Medulla oblongata (tissue), 1 donor: Measurements from ENCODE around the gene TRIM14.
A peak's percentile ranks its signal among the peaks of the same experiment; 100 is the strongest.
"Not testable (repeated sequence)": the region's sequence is repeated elsewhere in the genome, so short reads cannot be mapped to it uniquely, and the experiment has no call there.

Experiments
- DNase-seq: peaks from one replicate; pipeline ENCODE4 v3.0.0-alpha.2; 2015; ENCODE audit errors: extremely low spot score

TRIM14 gene

DNA sequence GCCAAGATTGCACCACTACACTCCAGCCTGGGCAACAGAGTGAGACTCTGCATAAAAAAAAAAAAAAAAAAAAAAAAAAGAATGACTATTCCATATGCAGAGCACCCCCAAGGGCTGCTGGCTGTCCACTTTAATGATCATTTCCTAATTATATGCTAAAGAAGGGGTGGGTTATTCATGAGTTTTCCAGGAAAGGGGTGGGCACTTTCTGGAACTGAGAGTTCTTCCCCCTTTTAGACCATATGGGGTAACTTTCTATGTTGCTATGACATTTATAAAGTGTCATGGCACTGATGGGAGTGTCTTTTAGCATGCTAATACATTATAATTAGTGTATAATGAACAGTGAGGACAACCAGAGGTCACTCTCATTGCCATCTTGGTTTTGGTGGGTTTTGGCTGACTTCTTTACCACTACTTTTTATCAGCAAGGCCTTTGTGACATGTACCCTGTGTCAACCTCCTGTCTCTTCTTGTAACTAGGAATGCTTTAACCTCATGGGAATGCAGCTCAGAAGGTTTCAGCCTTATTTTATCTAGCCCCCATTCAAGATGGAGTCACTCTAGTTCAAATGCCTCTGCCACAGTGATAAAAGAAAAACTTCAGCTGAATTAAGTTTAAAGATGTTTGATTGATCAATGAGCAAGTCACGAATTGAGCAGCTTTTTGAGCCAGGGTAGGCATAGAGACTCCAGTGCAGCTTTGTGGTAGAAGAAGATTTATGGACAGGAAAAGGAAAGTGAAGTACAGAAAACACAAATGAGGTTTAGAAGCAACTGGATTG lies 69.5 kb downstream of the TRIM14 start:
- DNase-seq = no peak

DNA sequence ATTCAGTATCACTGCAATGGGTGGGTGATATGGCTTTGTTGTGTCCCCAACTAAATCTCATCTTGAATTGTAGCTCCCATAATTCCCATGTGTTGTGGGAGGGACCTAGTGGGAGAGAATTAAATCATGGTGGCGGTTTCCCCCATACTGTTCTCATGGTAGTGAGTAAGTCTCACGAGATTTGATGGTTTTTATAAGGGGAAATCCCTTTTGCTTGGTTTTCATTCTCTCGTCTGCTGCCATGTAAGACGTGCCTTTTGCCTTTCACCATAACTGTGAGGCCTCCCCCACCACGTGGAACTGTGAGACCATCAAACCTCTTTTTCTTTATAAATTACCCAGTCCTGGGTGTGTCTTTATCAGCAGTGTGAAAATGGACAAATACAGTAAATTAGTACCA lies 72.0 kb downstream of the TRIM14 start:
- no peak for DNase-seq

DNA sequence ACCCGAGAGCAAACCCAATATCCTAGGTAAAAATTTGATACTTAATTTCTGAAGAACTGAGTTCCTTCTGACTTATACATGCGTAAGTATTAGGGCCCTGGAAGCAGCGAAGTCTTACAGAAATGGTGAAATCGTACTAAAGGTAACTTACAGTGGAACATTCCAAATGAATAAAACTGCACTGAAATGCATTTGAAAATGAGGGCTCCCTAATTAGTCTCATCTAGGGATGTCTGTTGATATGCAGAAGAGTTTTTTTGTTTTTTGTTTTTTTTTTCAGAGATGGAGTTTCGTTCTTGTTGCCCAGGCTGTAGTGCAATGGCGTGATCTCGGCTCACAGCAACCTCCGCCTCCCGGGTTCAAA lies 72.9 kb downstream of the TRIM14 start:
- DNase-seq = no peak

DNA sequence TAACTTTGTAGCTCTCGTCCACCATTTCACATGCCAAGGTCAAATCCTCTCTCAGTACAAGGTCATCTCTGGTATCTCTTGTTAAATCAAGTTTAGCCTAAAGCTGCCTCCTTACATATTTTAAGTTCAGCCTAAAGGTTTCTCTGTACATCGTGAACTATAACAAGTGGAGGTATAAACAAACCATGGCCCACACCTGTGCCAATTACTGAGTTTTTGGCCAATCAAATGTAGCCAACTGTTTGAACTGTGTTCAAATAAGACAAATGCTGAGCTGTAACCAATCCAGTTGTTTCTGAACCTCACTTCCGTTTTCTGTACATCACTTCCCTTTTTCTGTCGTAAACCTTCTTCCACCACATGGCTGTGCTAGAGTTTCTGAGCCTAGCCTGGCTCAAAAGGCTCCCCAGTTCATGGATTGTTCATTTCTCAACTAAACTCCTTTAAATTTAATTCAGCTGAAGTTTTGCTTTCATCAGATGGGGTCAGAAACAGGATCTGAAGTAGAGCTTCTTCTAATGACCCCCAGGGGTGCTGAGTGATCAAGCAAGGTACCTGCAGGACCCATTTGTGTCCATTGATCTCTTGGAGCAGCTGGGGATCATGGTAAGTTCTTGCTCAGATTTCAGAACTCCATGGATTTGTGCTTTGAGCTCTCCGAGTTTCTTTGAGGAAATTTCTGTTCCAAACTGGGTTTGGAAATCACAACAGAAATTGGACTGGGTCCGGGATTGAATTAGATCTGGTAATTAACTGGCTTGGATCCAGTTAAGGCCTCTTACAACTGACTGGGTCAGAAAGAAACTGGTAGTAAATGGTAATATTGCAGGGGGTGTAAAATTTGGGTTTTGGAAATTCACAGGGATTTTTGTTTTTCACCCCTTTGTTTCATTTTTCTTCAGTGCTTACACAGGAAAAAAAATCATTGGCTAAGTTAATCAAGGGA lies 73.5 kb downstream of the TRIM14 start:
- DNase-seq = peak; percentile 60

DNA sequence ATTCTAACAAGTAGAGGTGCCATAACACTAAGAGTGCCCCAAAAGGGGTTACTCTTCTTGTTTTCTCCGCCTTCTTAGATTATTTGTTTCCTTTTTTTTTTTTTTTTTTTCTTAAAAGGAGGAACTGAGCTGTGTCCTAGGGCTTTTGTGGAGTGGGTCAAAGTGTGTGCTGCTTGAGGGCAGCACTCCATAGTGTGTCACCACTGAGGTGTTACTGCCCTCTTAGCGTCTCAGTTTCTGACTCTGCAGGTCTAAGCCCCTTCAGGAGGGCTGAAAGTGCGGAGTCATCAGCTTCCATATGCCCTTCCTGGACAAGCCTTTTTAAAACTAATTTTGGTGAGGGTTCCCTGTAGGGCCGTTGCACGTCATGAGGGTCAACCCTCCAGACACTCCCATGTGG lies 75.1 kb downstream of the TRIM14 start:
- DNase-seq = no peak

DNA sequence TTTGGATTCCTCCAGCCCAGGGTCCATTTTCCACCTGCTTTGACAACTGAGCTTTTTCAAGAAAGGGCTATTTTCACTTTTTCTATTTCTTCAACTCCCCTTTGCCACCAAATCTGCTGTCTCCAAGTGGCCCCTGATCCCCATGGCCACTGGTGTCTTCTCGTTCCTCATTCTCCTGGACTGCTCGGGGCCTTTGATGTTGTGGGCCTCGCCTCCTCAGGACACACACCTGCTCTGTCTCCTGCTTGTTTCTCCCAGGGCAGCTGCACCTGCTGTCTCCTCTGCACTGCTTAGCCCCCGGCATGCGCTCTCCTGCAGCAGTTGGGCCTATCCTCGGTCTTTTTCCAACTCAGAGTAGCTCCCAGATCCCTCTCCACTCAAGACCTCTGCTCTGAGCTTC lies 78.8 kb downstream of the TRIM14 start:
- no peak for DNase-seq

DNA sequence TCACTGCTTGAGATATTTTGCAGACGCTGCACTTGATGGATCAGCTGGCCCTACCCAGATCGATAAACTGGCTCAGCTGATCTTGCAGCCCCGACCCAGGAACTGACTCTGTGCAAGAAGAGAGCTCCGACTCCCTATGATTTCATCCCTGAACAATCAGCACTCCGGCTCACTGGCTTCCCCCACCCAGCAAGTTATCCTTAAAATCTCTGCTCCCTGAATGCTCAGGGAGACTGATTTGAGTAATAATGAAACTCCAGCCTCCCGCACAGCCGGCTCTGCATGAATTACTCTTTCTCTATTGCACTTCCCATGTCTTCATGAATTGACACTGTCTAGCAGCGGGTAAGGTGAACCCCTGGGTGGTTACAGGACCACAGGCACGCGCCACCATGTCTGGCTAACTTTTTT lies 79.4 kb downstream of the TRIM14 start:
- no peak for DNase-seq

DNA sequence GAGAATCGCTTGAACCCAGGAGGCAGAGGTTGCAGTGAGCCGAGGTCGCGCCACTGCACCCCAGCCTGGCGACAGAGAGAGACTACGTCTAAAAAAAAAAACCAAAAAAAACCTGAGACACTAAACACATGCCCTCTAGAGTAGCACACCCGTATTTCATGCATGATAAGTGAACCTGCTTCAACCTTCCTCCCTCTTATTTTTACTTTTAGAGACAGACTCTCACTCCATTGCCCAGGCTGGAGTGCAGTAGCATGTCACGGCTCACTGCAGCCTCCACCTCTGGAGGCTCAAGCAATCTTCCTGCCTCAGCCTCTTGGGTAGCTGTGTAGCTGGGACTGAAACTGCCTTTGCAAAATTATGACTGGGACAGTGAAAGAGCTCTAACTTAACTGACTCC lies 80.1 kb downstream of the TRIM14 start:
- no peak for DNase-seq

DNA sequence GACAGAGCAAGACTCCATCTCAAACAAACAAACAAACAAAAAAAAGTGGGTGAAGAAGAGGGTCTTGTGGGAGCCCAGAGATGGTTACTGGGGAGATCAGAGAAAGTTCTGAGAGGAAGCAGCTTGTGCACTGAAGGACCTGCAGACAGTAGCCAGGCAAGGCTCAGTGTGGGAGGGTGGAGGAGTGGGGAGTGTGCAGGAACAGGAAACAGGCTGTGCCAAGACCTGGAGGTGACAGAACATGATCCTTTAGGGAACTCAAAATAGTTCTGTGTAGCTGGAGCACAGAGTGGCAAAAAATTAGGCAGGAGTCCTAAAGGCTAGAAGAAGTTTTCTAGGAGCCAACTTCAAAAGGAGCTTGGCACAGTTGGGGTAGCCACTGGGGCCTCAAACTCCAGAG lies 81.7 kb downstream of the TRIM14 start:
- no peak for DNase-seq

DNA sequence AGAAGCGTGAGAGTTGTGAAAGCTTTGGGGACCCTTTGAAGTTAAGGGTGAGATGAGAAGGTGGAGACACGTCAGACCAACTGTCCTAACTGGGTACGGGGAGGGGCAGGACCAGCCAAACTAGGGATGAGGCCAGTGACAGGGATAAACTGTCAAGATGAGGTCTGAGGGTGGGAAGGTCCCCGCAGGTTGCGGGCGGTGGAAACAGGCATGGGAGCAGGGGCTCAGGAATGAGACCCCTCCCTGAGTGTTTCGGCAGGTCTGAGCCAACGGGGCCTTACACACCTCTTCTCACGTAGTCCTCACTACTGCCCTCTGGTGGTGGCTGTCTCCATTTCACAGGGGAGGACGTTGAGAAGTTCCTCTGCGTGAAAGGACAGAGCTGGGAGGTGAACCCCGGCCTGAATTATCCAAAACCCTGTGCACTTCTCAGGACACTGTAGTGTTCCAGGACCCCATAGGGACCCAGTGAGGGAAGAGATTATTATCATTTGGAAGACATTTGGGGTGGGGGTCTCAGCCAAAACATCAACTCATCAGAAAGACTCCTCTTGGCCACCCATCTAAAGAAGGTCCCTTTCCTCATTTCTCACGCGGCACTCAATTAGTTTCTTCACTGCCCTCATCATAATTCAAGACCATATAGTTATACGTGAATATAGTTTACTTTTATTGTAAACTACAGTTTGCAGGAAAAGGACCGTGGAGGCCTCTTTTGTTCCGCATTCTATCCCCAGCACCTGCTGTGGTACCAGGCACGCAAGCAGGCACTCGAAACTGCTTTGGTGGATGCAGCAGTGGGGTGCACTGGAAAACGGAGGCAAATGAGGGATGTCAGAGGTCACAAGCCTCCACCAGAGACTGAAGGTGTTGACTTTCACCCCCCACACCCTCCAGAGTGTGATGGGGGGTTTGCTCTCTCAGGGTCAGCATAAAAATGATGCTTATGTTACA lies 84.2 kb downstream of the TRIM14 start:
- DNase-seq = peak; percentile 94

DNA sequence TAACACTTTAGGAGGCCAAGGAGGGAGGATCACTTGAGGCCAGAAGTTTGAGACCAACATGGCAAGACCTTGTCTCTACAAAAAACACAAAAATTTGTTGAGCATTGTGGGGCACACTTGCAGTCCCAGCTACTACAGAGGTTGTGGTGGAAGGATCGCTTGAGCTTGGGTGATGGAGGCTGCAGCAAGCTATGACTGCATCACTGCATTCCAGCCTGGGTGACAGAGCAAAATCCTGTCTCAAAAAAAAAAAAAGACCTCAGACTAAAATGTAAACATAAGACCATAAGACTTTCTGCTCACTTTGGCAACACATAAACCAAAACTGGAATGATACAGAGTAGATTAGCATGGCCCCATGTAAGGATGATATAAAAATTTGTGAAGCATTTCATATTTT lies 87.1 kb downstream of the TRIM14 start:
- no peak for DNase-seq

DNA sequence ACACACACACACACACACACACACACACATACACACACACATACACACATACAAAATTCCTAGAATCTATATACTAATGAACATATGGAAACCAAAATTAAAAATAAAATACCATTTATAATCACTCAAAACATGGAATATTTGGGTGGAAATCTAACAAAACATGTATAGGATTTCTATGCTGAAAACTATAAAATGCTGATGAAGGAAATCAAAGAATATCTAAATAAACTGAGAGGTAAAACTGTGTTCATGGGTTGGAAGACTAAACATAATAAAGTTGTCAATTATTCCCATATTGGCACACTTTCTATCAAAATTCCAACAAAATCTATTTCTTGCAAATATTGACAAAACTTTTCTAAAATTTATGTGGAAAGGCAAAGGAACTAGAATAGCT lies 87.9 kb downstream of the TRIM14 start:
- DNase-seq = no peak

DNA sequence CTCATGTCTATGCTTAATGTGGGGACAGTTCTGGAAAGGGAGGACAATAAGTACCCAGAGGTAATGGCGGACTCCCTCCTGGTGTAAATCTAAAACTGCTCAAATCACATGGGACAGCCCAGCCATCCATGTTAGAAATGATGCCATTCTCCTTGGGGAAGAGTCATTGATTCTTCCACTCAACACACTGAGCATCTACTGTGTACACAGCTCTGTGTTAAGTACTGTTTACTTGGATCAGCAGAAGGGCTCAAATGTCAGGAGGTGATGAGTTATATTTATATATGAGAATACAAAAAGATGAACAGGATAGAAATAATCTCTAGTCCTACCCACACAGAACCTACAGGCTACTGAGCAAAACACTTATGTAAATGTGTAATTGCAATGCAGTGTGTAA lies 94.3 kb downstream of the TRIM14 start:
- DNase-seq = no peak

DNA sequence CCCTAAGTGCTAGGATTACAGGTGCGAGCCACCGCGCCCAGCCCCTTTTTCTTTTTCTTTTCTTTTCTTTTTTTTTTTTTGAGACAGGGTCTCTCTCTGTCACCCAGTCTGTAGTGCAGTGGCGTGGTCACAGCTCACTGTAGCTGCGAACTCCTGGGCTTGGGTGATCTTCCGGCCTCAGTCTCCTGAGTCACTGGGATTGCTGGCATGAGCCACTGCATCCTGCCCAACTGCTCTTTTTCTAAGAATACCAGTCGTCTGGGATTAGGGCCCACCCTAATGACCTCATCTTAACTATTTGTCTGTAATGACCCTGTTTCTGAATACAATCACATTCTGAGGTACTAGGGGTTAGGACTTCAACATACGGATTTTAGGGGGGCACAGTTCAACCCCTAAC lies 96.6 kb downstream of the TRIM14 start:
- no peak for DNase-seq

DNA sequence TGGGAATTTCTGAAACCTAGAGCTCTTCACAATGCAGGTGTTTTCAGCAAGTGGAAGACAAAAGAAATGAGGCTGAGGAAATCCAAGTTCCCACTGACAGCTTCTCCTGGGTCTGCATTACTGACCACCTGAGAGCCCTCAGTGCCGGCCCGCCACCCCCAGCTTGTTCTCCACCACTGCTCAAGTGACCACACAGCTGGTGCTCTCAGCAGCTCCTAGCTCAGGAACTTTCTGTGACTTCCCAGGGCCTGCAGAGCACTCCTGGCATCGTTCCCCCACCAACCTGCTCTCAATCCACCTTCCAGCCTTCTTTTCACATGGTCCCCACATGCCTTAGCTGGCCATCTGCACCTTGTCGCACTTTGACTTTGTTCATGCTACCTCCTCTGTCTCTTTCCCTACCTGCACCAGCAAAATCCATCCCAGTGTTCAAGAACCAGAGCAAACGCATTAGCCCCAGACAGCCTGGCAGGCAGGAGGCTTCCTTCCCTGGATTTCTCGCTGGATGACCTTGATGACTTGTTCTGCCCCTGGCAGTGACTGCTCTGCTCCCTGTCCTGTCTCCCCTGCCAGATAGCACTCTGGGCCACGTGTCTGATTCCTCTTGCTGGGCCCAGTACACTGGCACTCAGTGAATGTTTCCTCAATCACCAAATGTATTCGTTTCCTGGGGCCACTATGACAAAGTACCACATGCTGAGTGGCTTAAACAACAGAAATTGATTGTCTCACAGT lies 97.5 kb downstream of the TRIM14 start:
- DNase-seq = no peak

DNA sequence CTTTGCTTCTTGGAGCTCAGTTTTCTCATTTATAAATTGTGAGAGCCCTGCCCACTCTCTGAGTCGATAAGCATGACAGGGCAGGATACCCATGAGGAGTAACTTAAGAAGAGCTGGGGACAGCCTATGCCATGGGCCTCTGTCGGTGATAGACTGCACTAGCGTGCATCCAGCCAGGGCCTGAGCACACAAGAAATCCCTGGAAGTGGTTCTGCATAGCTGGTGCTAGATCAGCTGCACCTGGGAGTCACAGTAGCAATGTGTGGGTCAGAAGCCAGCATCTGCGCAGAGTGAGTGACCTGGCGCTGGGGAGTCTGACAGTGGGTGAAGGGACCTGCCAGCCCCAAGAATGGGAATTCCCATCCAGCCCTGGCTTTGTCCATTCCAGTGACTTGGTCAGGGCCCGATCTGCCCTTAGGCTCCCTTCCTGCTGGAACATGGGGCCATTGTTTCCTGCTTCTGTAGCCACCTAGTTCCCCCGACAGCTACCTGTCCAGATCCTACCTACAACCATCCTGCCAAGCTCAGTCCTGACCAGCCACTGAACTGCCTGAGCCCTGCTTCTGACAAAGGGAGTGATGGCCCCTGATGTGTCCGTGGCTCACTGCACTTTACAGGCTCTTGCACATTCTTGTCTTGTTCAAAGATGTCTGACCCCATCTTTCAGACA lies 98.4 kb downstream of the TRIM14 start:
- no peak for DNase-seq

DNA sequence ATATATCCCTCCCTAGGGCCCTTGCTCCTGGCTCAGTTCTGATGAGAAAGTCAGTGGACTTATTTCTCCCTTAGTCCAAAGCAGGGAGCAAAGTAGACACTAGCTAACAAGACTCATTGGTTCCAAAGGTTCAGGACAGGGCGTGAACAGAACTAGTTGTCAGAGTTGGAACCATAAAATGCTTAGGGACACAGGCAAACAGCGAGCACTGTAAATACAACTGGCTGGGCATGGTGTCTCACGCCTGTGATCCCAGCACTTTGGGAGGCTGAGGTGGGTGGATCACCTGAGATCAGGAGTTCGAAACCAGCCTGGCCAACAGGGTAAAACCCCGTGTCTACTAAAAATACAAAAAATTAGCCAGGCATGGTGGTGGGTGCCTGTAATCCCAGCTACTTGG lies 99.2 kb downstream of the TRIM14 start:
- not testable (repeated sequence) for DNase-seq
